Right cardiac atrium (tissue), 5 donors: ENCODE measurements around the gene RPTOR. TPM values are rescaled to one million over a fixed set of nuclear protein-coding genes. Genes with fewer than 3 reads are reported as not detected.

Source experiments
- ATAC-seq, 2 donors: fragments of 200-7000 bp; cut with Tn5 transposase; one replicate each; pipeline versions ENCODE4 v1.8.0 to v1.9.1; 2020; ENCODE audit warnings: moderate library complexity in 2 of 2, mild to moderate bottlenecking in 1 of 2
- DNase-seq, 3 donors: peaks; one replicate each; pipeline ENCODE4 v3.0.0-alpha.2; 2020
- H3K27ac ChIP-seq: one replicate; pipeline ENCODE4 v1.5.1; 2013; ENCODE audit warnings: mild to moderate bottlenecking, low read length, control low read depth, moderate library complexity
- H3K27me3 ChIP-seq: one replicate; pipeline ENCODE4 v1.6.1; 2013; ENCODE audit not compliant: control insufficient read depth, insufficient read depth
- H3K4me1 ChIP-seq: one replicate; pipeline ENCODE4 v1.6.1; 2013; ENCODE audit warnings: low read length; ENCODE audit not compliant: control insufficient read depth, insufficient read depth
- H3K4me3 ChIP-seq: one replicate; pipeline ENCODE4 v1.5.1; 2013; ENCODE audit warnings: low read length, control low read depth
- H3K9me3 ChIP-seq: one replicate; pipeline ENCODE4 v1.6.1; 2013; ENCODE audit warnings: low read length; ENCODE audit not compliant: control insufficient read depth
- WGBS: extraction: QIAGEN DNeasy Blood & Tissue Kit; methylation state at CpG from one replicate; pipeline ENCODE4 v1.1.7; 2013; 5-methylcytosine and 5-hydroxymethylcytosine counted together
- intact Hi-C, 4 donors: fragments of 100-400 bp; cut with DNase I; formaldehyde crosslinking; loops; one replicate each; pipeline versions ENCODE4 v1.11.0 to v1.14.0; 2022 to 2023
- polyA plus RNA-seq: library from polyadenylated mRNA; stranded (reverse); fragments of 200-250 nt; gene quantifications from one replicate; pipeline ENCODE4 v1.2.3, GENCODE V29; 2013
- total RNA-seq, 4 donors: library from RNA; stranded (reverse); fragmentation: NEBNext Ultra II Directional; extraction: Animal tissue kit (Norgen Biotek cat#: 25700); gene quantifications; one replicate each; pipeline ENCODE4 v1.2.1, GENCODE V29; 2021
- donor health status: healthy with polysubstance abuse.
- donor health status: DM: no; HTN: yes; CAD: no.
- donor health status: DM: no; HTN: no; CAD: no.
- donor health status: DM: no; HTN: yes; CAD: no; lungs with severe emphysema.
- donor health status: DM: yes; HTN: yes; CAD: no.

Gene RPTOR
- total and polyA plus RNA-seq, 5 donors, result 15.2 to 27.0 (median 25.3) TPM

DNA sequence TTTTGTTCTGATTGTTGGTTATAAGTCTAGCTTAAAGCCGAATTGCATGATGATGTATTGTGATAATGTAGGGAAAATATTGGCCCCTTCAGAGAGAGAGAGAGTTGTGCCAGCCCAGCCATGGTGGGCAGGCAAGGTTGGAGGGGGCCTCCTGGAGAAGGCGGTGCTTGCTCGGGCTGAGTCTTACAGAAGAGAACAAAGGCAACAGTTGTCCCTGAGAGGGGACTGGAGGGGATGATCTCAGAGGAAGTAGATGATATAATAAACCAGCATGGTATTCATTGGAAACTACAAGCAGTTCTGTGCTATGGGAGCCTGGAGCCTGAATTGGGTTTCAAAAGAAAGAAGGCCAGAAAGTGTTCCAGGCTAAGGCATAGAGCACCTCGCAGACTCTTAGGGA, 173.8 kb downstream of the RPTOR start:
- DNase-seq (no peak), ATAC-seq (no peak)
- no peaks in the 10 kb centered on the region for H3K4me1 ChIP-seq
- 84% methylated on average over 4 of the region's 4 CpGs for WGBS
- no peaks in the 10 kb centered on the region for H3K9me3 ChIP-seq
- no peaks in the 10 kb centered on the region for H3K27me3 ChIP-seq
- no peak overlapping the region for H3K4me3 ChIP-seq
- intact Hi-C loops, result no loop called here
- no peak overlapping the region for H3K27ac ChIP-seq

DNA sequence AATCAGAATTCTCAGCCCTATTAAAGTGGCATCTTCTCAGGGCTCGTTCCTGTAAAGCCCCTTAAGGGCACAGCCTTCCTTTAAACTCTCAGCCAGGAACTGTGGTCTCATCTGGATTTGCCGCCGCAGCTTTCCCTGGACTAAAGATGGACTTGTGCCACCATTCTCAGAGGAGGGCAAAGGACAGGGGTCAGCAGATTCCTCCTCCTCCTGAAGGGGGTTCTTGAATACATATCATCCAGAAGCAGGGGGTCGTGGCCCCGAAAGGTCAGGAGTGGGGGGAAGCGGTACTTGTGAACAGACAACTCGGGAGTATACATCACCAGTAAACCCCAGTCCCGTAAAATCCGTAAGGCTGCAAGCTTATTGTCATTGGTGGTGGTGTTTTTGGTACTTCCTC, 174.8 kb downstream of the RPTOR start:
- Histone ChIP-seq H3K9me3 (no peaks in the 10 kb centered on the region), H3K4me3 (no peak overlapping the region), H3K4me1 (no peaks in the 10 kb centered on the region), H3K27me3 (no peaks in the 10 kb centered on the region), H3K27ac (no peak overlapping the region)
- WGBS, result 86% methylated on average over 9 of the region's 9 CpGs
- DNase-seq (no peak), ATAC-seq (no peak)
- intact Hi-C loops, result no loop called here

DNA sequence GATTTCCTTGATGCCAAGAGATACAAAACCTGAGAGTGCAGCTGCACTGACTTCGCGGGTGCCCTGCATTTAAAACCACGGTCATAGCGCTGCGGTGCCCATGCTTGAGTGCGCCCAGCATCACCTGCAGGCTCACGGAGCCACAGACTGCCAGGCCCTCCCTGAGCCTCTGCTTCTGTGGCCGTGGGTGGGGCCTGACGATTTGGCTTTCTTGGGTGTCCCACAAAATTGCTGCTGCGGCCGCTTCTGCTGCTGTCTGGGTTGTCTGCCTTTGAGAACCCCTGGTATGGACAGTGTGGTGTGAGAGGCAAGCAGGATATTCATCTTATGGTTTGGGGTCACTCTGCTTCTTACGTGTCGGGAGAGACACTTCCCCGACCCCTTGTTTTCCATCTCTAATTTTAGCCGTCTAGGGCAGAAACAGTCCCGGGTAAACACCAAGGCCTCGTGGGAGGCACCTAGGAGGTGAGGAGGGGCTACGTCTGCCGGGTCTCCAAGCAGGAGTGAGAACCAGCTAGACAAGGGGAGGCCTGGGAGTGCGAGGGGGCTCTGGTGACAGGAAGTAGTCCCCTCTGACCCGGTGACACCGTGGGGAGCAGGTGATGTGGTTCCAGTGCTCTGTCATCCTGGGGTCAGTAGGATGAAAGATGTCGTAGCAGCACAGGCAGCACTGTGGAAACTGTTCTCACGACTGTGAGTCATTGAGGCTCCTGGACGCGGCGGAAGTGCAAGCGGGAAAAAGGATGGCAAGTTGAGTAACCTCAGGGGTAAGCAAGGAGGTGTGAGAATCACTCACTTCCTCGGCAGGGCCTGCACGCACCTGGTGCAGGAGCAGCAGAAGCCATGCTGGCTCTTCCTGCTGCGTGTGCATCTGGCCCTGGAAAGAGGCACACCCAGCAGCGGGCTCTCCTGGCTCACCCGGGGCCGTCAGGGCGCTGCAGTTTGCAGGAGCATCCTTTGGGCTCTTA, 176.3 kb downstream of the RPTOR start:
- DNase-seq (peak in 1 of 3 donors; percentile 54), ATAC-seq (no peak)
- H3K9me3 ChIP-seq, result no peaks in the 10 kb centered on the region
- H3K27ac ChIP-seq, result no peak overlapping the region
- intact Hi-C loops, result no loop called here
- no peak overlapping the region for H3K4me3 ChIP-seq
- 78% methylated on average over 35 of the region's 35 CpGs for WGBS
- no peaks in the 10 kb centered on the region for H3K4me1 ChIP-seq
- no peaks in the 10 kb centered on the region for H3K27me3 ChIP-seq

DNA sequence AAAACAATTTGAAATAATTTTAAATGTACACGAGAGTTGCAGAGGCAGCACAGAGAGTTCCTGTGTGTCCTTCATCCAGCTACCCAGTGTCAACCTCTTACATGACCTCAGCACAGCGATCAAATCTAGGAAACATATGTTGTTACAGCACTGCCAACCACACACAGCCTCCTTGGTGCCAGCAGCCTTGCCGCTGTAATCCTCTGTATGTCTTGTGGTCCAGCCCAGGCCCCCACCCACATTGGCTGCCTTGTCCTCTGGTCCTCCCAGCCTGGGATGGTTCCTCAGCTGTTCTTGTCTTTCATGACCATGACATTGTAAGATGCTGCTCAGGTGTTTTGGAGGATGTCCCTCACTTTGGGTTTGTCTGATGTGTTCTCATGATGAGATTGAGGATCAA, 178.0 kb downstream of the RPTOR start:
- no peak for DNase-seq
- no peak overlapping the region for H3K27ac ChIP-seq
- H3K4me1 ChIP-seq, result no peaks in the 10 kb centered on the region
- no peak for ATAC-seq
- no peak overlapping the region for H3K4me3 ChIP-seq
- no peaks in the 10 kb centered on the region for H3K9me3 ChIP-seq
- no peaks in the 10 kb centered on the region for H3K27me3 ChIP-seq
- 92% methylated on average over 3 of the region's 3 CpGs for WGBS
- intact Hi-C loops, result no loop called here

DNA sequence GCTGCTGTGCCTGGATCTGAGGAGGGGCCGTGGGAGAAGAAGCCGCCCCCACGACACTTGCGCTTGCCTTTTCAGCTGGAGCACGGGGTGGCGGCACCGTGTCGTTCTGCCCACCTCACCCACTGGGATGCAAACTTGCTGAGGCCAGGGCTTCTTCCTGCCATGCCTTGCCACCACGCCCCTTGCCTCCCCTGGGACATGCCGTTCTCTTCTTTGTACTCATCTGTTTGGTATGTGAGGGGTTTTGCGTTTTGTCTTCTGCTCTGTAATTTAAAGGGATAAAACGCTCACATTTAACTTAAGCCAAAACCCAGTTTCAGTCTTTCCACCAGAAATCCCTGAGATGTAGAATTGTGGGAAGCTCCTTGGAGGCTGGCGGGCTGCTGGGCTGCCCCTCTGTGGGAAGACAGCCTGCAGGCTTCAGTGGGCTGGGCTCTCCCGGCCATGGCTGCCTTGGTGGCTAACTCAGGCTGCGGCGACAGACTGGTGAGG, 180.2 kb downstream of the RPTOR start:
- WGBS, result 86% methylated on average over 16 of the region's 16 CpGs
- H3K27me3 ChIP-seq, result no peaks in the 10 kb centered on the region
- ATAC-seq (no peak), DNase-seq (no peak)
- no peak overlapping the region for H3K27ac ChIP-seq
- H3K4me3 ChIP-seq, result no peak overlapping the region
- no peaks in the 10 kb centered on the region for H3K4me1 ChIP-seq
- H3K9me3 ChIP-seq, result no peaks in the 10 kb centered on the region
- intact Hi-C loops, result no loop called here

DNA sequence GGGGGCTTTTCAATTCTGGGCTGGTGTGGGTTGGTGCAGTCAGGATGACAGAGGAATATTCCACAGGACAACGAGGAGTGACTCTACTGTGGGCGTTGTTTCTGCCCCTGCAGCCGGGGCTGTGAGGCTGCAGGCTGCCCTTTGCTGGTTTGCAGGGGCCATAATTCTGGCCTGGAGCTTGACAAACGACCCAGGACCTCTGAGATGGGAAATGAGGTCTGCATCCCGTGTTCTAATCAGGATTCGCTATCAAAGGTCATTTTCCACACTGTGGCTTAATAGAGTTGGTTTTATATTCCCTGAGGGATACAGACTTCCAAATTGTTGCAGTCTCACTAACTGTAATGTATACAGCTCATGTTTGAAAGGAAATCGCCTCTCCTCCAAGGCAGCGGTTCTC, 180.9 kb downstream of the RPTOR start:
- intact Hi-C loops, result no loop called here
- H3K27me3 ChIP-seq, result no peaks in the 10 kb centered on the region
- H3K4me1 ChIP-seq, result no peaks in the 10 kb centered on the region
- no peak overlapping the region for H3K27ac ChIP-seq
- 58% methylated on average over 8 of the region's 8 CpGs for WGBS
- DNase-seq (no peak), ATAC-seq (peak in 1 of 2 donors; percentile 47)
- H3K4me3 ChIP-seq, result no peak overlapping the region
- no peaks in the 10 kb centered on the region for H3K9me3 ChIP-seq

DNA sequence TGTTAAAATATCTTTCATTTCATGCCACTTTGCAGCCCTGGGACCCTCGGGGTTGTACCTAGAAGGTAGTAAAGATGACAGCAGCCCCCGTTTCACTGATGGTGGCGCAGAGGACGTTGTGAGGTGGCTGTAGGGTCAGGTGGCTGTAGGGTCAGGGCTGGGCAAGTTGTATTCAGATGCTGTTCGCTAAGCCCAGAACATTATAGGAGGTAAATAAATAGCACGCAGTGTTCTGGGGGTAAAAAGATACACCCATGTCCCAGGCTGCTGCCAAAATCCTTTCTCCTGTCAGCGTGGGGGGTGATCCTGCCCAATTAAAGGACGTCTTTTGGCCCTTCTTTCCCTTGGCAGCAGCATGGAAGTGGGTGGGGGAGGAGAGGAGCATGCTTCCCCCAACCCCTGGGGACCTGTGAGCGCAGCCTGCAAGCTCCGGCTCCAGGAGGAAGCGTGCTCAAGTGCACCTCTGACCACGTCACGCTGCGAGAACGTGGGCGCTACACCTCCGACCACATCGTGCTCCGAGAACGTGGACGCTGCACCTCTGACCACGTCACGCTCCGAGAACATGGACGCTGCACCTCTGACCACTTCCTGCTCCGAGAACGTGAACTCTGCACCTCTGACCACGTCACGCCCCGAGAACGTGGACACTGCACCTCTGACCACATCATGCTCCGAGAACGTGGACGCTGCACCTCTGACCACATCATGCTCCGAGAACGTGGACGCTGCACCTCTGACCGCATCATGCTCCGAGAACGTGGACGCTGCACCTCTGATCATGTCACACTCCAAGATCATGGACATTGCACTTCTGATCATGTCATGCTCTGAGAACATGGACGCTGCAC, 182.1 kb downstream of the RPTOR start:
- no peak for ATAC-seq
- no peak overlapping the region for H3K27ac ChIP-seq
- H3K27me3 ChIP-seq, result no peaks in the 10 kb centered on the region
- intact Hi-C loops, result no loop called here
- H3K9me3 ChIP-seq, result no peaks in the 10 kb centered on the region
- 93% methylated on average over 42 of the region's 42 CpGs for WGBS
- no peak for DNase-seq
- no peaks in the 10 kb centered on the region for H3K4me1 ChIP-seq
- H3K4me3 ChIP-seq, result no peak overlapping the region

DNA sequence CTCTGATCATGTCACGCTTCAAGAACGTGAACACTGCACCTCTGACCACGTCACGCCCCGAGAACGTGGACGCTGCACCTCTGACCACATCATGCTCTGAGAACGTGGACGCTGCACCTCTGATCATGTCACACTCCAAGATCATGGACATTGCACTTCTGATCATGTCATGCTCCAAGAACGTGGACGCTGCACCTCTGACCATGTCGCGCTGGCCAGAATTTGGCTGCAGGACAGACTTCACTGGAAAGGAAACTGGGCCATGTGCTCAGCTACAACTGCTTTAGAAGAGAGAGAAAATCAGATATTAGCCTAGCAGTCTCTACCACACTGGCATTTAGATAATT, 182.7 kb downstream of the RPTOR start:
- no peaks in the 10 kb centered on the region for H3K9me3 ChIP-seq

DNA sequence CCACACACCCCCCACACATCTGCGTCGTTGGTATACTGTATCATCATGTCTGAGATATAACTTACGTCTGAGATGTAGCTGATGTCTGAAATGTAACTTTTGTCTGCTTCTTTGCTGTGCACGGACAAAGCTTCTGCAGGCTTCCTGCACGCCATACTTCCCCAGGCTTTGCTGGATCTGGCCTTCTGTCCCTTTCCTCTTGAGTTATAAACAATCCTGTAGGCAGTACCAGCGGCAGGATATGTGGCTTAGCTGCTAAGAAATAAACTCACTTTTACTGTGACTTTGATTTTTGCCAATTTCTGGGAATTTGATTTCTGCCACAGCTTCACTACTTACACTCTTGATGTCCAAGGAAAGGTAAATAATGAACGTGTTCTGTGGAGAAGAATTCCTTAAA, 184.4 kb downstream of the RPTOR start:
- ATAC-seq, result no peak
- Histone ChIP-seq H3K4me1 (no peaks in the 10 kb centered on the region), H3K4me3 (no peak overlapping the region), H3K27ac (no peak overlapping the region), H3K27me3 (no peaks in the 10 kb centered on the region), H3K9me3 (no peaks in the 10 kb centered on the region)
- no peak for DNase-seq
- intact Hi-C loops, result no loop called here
- 86% methylated on average over 7 of the region's 7 CpGs for WGBS

More for the DNA sequence above, 182.7 kb downstream of the RPTOR start:
- no peaks in the 10 kb centered on the region for H3K27me3 ChIP-seq
- 88% methylated on average over 13 of the region's 13 CpGs for WGBS
- no peaks in the 10 kb centered on the region for H3K4me1 ChIP-seq
- no peak overlapping the region for H3K27ac ChIP-seq
- no peak overlapping the region for H3K4me3 ChIP-seq
- intact Hi-C loops, result no loop called here
- DNase-seq (no peak), ATAC-seq (no peak)

DNA sequence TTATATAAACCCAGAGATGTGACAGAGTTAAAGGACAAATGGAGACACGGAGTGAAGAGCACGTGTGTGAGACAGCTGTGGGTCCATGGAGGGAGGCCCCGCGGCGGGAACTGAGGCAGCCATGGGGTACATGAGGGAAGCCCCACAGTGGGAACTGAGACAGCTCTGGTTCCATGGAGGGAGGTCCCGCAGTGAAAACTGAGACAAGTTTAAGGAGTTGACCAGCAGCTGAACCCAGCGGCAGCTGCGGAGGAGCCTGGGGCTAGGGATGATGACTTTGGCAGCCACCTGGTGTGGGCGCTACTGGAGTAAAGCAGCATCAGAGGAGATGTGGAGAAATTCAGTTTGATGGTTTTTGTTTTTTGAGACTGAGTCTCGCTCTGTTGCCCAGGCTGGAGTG, 185.1 kb downstream of the RPTOR start:
- no peaks in the 10 kb centered on the region for H3K9me3 ChIP-seq
- 92% methylated on average over 10 of the region's 10 CpGs for WGBS
- H3K4me3 ChIP-seq, result no peak overlapping the region
- H3K27ac ChIP-seq, result no peak overlapping the region
- H3K27me3 ChIP-seq, result no peaks in the 10 kb centered on the region
- DNase-seq (no peak), ATAC-seq (no peak)
- H3K4me1 ChIP-seq, result no peaks in the 10 kb centered on the region
- intact Hi-C loops, result no loop called here

DNA sequence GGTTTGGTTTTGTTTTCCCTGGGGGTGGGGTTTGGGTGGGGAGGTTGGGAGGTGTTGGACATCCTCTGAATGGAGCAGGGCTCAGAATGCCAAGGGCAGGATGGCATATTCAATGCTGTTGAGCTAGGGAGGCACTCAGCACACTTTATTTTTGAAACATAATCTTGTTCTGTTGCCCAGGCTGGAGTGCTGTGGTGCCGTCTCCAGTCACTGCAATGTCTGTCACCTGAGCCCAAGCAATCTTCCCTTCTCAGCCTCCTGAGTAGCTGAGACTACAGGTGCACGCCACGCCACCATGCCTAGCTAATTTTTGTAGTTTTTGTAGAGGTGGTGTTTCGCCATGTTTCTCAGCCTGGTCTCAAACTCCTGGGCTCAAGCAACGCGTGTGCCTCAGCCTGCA, 186.1 kb downstream of the RPTOR start:
- Histone ChIP-seq H3K27ac (no peak overlapping the region), H3K27me3 (no peaks in the 10 kb centered on the region), H3K4me1 (no peaks in the 10 kb centered on the region), H3K9me3 (no peaks in the 10 kb centered on the region), H3K4me3 (no peak overlapping the region)
- intact Hi-C loops, result no loop called here
- DNase-seq (no peak), ATAC-seq (no peak)
- 97% methylated on average over 6 of the region's 6 CpGs for WGBS
